Activated T-cell treated with anti-CD3 and anti-CD28 coated beads for 24 hours (primary cell): ENCODE results near the gene SETD5.

Source experiments
- DNase-seq: peaks from one replicate; pipeline ENCODE4 v3.0.0-alpha.2; 2020; ENCODE audit warnings: low read depth

SETD5 gene

GRCh38 chr3:9409981-9410854, 12.8 kb downstream of the SETD5 start:
- no peak for DNase-seq

GRCh38 chr3:9411302-9411701, 13.9 kb downstream of the SETD5 start:
- DNase-seq: no peak

GRCh38 chr3:9412293-9412692, 14.9 kb downstream of the SETD5 start:
- no peak for DNase-seq

DNA sequence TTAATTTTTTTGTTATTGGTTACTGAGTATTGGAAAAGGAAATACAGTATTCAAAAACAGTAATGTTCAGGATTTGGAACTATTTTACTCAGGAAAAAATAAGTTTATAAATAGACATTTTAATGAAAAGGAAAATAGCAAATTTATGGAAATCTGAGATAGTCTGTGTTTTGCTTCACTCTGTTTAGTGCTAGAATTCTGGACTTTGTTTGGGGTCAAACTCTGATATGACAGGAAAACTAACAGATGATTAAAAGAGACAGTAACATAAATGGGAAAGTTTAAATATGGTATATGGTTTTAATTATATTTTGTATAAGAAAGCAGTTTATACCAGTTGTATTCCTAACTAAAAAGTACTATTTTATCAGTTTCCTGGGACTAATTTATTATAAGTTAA, 17.4 kb downstream of the SETD5 start:
- DNase-seq: no peak

- DNase-seq: no peak
Measured at GRCh38 chr3:9415485-9416138, 18.2 kb downstream of the SETD5 start.

DNA sequence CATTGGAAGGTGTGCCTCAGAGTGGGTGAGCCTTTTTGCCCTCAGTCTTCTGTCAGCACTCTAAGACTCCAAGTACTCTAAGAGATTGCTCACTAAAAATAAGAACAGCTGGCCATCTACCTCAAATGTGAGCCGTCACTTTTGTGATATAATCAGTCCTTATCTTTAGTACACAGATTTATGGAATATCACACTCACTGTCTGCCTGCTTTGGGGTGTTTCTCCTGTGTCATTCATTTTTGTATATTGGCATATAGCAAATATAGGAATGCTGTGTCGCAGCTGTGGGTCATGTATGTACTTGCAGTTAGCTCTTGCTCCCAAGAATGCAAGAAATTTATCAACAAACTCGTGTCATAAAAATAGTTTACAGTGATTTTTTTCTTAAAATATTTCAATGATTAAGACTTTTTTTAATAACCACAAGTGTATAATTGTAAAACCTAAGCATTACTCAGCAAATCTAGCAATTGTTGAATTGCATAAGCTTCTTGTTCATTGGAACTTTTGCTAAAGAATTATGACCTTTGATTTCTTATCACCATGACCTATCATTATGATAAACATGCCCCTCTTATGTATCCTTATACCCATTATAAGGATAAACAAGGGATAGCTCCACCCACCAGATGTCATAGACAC, 18.8 kb downstream of the SETD5 start:
- no peak for DNase-seq

DNA sequence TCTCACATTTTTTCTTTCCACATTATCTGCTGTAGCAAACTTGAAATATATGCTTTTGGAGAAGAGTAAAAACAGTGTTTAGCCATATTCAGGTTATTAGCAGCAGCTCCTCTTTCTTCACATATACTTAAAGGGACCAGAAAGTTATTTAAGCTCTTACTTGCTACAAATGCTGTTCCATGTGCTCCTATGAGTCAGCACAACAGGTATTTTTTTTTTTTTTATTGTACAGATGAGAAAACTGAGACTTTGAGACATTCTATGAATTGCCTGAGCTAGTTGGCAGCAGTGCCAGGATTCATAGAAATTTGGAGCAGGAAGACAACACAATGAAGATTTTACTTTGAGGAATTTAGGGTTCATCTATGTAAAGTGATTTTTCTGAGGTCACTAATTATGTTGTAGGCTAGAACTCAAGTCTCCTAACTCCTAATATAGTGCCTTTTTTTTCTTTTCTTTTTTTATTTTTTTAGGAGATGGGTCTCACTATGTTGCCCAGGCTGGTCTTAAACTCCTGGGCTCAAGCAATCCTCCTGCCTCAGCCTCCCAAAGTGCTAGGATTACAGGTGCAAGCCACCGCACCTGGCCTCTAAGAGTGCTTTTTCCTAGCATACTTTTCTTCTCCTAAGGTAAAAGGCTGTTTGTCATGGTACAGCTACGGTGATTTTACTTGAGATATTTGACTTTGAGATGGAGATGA, 23.6 kb downstream of the SETD5 start:
- no peak for DNase-seq

GRCh38 chr3:9422712-9423424, 25.5 kb downstream of the SETD5 start:
- DNase-seq: no peak

- DNase-seq: no peak
Measured at GRCh38 chr3:9428411-9428810, 31.0 kb downstream of the SETD5 start.

GRCh38 chr3:9430733-9431132, 33.3 kb downstream of the SETD5 start:
- DNase-seq: no peak

GRCh38 chr3:9433627-9434521, 36.5 kb downstream of the SETD5 start:
- DNase-seq: no peak

DNA sequence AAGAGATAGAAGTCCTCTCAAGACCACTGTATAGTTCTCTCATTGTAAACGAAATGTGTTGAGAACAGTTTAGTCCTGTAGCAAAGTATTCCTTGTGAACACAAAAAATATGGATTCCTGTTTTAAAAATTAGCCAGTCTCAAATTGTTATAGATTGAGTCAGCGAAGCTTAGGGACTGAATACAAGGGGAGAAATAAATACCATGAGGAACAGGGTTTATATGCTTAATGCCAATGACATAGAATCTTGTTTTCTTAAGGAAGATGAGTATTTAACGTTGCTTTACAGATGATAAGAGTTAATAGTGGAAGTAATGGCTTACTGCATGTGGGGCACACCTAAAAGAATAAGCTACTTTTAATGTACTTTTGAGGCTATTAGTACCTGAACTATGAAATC, 37.9 kb downstream of the SETD5 start:
- DNase-seq: no peak

DNA sequence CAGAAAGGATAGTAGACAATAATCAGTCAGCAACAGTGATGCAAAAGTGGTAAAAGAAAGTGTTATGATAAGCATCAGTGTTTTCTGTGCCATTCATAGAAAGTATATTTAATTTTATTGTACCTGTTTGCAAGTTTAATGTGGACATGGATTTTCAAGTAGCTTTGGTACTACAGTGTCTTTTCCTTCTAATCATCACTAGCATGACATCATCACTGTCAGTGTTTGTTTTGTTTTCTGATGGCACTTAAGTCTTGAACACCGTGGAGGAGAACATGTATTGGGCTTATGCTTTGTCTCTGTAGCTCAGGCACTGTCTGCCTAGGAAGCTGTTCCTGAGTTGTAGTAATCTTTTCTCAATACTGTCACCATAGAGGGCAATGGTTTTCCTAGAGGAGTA, 41.9 kb downstream of the SETD5 start:
- DNase-seq: no peak

DNA sequence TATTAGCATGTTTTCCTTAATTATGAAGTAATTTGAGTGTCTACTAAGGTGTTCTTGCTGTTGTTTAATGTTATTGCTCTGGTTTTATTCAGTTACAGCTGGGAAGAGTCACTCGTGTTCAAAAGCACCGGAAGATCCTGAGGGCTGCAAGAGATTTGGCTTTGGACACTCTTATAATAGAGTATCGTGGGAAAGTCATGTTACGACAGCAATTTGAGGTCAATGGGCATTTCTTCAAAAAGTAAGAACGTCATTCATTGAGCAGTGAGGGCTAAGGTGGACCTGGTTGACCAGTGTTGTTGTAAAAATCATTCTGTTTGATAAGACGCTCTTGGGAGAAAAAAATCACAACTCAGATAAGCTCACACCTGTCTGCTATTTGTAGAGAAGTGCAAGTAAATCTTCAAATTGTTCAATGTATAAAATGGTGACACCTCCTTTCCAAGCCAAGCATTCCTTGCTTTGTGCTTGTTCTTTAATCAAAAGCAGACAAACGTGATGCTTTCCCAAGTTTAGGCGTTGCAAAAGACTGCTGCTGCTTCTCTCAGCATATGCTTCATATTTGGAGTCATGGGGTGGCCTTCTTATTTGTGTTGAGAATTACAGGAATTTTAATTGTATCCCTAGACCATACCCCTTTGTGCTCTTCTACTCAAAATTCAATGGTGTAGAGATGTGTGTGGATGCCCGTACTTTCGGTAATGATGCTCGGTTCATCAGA, 44.2 kb downstream of the SETD5 start:
- DNase-seq: no peak

- no peak for DNase-seq
Measured at GRCh38 chr3:9448071-9448470, 50.7 kb downstream of the SETD5 start.

GRCh38 chr3:9448643-9449042, 51.2 kb downstream of the SETD5 start:
- no peak for DNase-seq

DNA sequence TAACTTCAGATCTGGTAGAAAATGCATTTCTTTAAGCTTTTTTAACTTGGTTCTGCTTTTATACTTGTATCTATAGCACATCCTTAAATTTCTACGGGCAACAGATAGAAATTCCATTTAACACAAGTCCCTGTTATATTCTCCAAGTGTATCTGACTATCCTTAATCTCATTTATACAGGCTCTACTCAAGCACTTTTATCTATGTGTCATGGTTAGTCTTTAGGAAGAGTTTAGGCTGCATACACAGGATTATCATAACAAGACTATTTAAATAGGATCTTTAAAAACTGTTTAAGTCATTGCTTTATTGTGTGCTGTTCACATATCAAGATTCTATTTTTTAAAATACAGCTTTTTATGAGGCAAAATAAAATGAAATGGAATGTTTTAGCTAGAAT, 52.7 kb downstream of the SETD5 start:
- DNase-seq: no peak

DNA sequence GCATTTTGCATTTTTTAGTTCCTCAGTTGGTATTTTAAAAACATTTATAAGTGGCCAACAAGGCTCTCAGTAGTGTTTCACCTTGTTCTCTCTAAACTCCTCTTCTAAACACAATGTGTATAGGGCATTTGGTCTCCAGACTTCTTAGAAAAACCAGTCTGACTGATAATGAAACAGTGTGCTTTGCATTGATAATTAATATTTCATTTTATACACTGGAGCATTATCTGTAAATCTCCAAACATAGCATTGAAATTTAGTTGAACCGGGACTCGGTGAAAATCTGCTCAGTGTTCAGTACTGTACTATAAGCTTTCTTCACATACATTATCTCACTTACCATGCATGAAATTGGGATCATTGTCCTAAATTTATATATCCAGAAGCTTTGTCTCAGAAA, 53.6 kb downstream of the SETD5 start:
- DNase-seq: no peak

DNA sequence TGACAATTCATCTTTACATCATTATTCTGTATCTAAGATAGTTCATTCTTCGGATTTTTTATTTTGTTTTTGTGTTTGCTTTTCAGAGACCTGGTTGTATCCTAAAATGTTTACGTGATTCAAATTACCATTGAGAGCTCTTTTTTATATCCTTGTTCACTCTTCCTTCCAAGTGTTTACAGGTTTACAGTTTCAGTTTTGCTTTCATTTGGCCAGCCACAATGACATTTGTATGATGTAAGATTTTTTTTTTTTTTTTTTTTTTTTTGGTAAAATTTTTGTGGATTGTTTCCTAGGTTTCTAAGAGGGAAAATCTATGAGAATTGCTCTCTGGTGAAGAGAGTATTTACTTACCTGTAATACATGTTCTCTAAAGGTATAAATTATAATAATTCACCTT, 55.0 kb downstream of the SETD5 start:
- DNase-seq: no peak

- no peak for DNase-seq
Measured at GRCh38 chr3:9455596-9456131, 58.2 kb downstream of the SETD5 start.
